Caco-2 (cell line): ENCODE results near the gene RAMACL. TPM values are rescaled to one million over a fixed set of nuclear protein-coding genes. Genes with fewer than 3 reads are reported as not detected.

Experiments
- BruUV-seq: library from RNA; stranded (reverse); fragments of 400-500 nt; replicated peaks from 2 replicates; lab custom pipeline; 2021; lab: Mats Ljungman, UMichigan
- CTCF ChIA-PET: fragments of 300-600 bp; sonication (Branson Sonifier 250); formaldehyde crosslinking; loops from one replicate; lab custom pipeline; 2022; ENCODE audit warnings: antibody characterized with exemption; lab: Charles Lee
- POLR2A ChIA-PET: fragments of 300-600 bp; sonication (Branson Sonifier 250); formaldehyde crosslinking; loops from one replicate; lab custom pipeline; 2022; ENCODE audit warnings: antibody characterized with exemption; lab: Charles Lee
- DNase-seq, 2 experiments: peaks; one replicate each; pipeline versions ENCODE4 v3.0.0 to v3.0.0-alpha.2; 2020 to 2022
- H3K27me3 ChIP-seq: replicated peaks from 2 replicates; pipeline ENCODE4 v1.6.0; 2011; ENCODE audit warnings: low read length; ENCODE audit not compliant: control insufficient read depth, insufficient read depth
- H3K36me3 ChIP-seq: 2 replicates; pipeline ENCODE4 v1.5.1; 2011; ENCODE audit warnings: low read length; ENCODE audit not compliant: control insufficient read depth, insufficient read depth
- H3K4me1 ChIP-seq: fragments of 250-450 bp; sonication (Bioruptor Pico); 2 replicates; pipeline ENCODE4 v1.5.1; 2020; ENCODE audit warnings: mild to moderate bottlenecking
- H3K4me3 ChIP-seq: 2 replicates; pipeline ENCODE4 v1.5.1; 2011; ENCODE audit warnings: low read depth, mild to moderate bottlenecking, control low read depth, low read length
- H3K9me3 ChIP-seq: fragments of 250-450 bp; sonication (Bioruptor Pico); 2 replicates; pipeline ENCODE4 v1.5.1; 2020; ENCODE audit warnings: mild to moderate bottlenecking, moderate library complexity
- H3K27ac Mint-ChIP-seq: one replicate; pipeline ENCODE4 v1.8.0; 2022; ENCODE audit warnings: mixed read lengths; ENCODE audit not compliant: unreplicated experiment
- H3K27me3 Mint-ChIP-seq: one replicate; pipeline ENCODE4 v1.8.0; 2022; ENCODE audit warnings: mixed read lengths; ENCODE audit not compliant: insufficient read depth, unreplicated experiment
- H3K36me3 Mint-ChIP-seq: one replicate; pipeline ENCODE4 v1.8.0; 2022; ENCODE audit warnings: mild to moderate bottlenecking, mixed read lengths; ENCODE audit not compliant: insufficient read depth, unreplicated experiment
- H3K4me1 Mint-ChIP-seq: one replicate; pipeline ENCODE4 v1.8.0; 2022; ENCODE audit warnings: low read depth, mixed read lengths; ENCODE audit not compliant: unreplicated experiment
- H3K4me3 Mint-ChIP-seq: one replicate; pipeline ENCODE4 v1.8.0; 2022; ENCODE audit warnings: mild to moderate bottlenecking, moderate library complexity, mixed read lengths; ENCODE audit not compliant: unreplicated experiment
- H3K9me3 Mint-ChIP-seq: one replicate; pipeline ENCODE4 v1.8.0; 2022; ENCODE audit warnings: mixed read lengths; ENCODE audit not compliant: unreplicated experiment
- CTCF ChIP-seq, 2 experiments: fragments of 200-600 bp in 1 of 2; IDR thresholded peaks; 1 replicate in 1 of 2; 2 replicates in 1 of 2; pipeline versions ENCODE4 v1.5.1 to v1.8.0; 2011 to 2022; ENCODE audit warnings: antibody characterized with exemption in 1 of 2, control low read depth in 1 of 2, inconsistent platforms in 1 of 2, low read depth in 1 of 2, low read length in 1 of 2, mild to moderate bottlenecking in 1 of 2, moderate library complexity in 1 of 2; ENCODE audit not compliant: insufficient read depth in 1 of 2, severe bottlenecking in 1 of 2, unreplicated experiment in 1 of 2
- intact Hi-C: fragments of 100-400 bp; cut with micrococcal nuclease; formaldehyde crosslinking; loops from one replicate; pipeline ENCODE4 v1.10.0; 2022; ENCODE audit not compliant: unreplicated experiment
- total RNA-seq: library from RNA; stranded (reverse); gene quantifications from 2 replicates; pipeline ENCODE4 v1.2.3, GENCODE V29; 2022

RAMACL gene
- total RNA-seq, 1 experiment from 2014 or later, result 0.20 TPM

- no peak for TF ChIP-seq CTCF (IDR thresholded peaks at IDR 0.05; ENCODE audit: insufficient read depth in 1 of 2, low read depth in 1 of 2, low read length in 1 of 2, severe bottlenecking in 1 of 2, unreplicated experiment in 1 of 2)
- H3K9me3 ChIP-seq, result 0 out of 2 replicates have a peak, but pooled peaks cover 5% of the 10 kb centered on the region
- H3K4me3 ChIP-seq, result no peak overlapping the region
- H3K36me3 ChIP-seq, result no peaks in the 10 kb centered on the region
- ChIA-PET CTCF (no interaction called here), POLR2A (no interaction called here)
- Mint-ChIP-seq H3K27ac (no peak overlapping the region), H3K4me3 (no peak overlapping the region), H3K4me1 (peaks cover 2% of the 10 kb centered on the region), H3K9me3 (no peaks in the 10 kb centered on the region), H3K36me3 (no peaks in the 10 kb centered on the region), H3K27me3 (peaks cover 29% of the 10 kb centered on the region)
- 0 out of 2 replicates have a peak, but pooled peaks cover 7% of the 10 kb centered on the region for H3K4me1 ChIP-seq
- intact Hi-C loops, result no loop called here
- BruUV-seq, result no TSS peak
- no peaks in the 10 kb centered on the region; the same call in 1 of the 2 replicates for H3K27me3 ChIP-seq
- no peak for DNase-seq
These were observed 39.8 kb downstream of the RAMACL start for GRCh38 chr6:166546653-166547052.

- Histone ChIP-seq H3K9me3 (0 out of 2 replicates have a peak, but pooled peaks cover 5% of the 10 kb centered on the region), H3K36me3 (no peaks in the 10 kb centered on the region), H3K4me1 (0 out of 2 replicates have a peak, but pooled peaks cover 7% of the 10 kb centered on the region), H3K4me3 (no peak overlapping the region), H3K27me3 (no peaks in the 10 kb centered on the region; the same call in none of the 2 replicates)
- Mint-ChIP-seq H3K4me3 (no peak overlapping the region), H3K9me3 (no peaks in the 10 kb centered on the region), H3K27ac (no peak overlapping the region), H3K4me1 (peaks cover 9% of the 10 kb centered on the region), H3K27me3 (peaks cover 31% of the 10 kb centered on the region), H3K36me3 (no peaks in the 10 kb centered on the region)
- CTCF ChIA-PET, result no interaction called here
- intact Hi-C loops, result no loop called here
- POLR2A ChIA-PET, result no interaction called here
- DNase-seq, result no peak
- TF ChIP-seq CTCF (IDR thresholded peaks at IDR 0.05; ENCODE audit: insufficient read depth in 1 of 2, low read depth in 1 of 2, low read length in 1 of 2, severe bottlenecking in 1 of 2, unreplicated experiment in 1 of 2), result no peak
- BruUV-seq, result no TSS peak
These were observed 41.1 kb downstream of the RAMACL start for GRCh38 chr6:166545156-166546034.

- Mint-ChIP-seq H3K9me3 (no peaks in the 10 kb centered on the region), H3K4me3 (no peak overlapping the region), H3K4me1 (peaks cover 9% of the 10 kb centered on the region), H3K36me3 (no peaks in the 10 kb centered on the region), H3K27me3 (peaks cover 31% of the 10 kb centered on the region), H3K27ac (no peak overlapping the region)
- no peaks in the 10 kb centered on the region; the same call in none of the 2 replicates for H3K27me3 ChIP-seq
- no peak overlapping the region for H3K4me3 ChIP-seq
- no peaks in the 10 kb centered on the region for H3K36me3 ChIP-seq
- POLR2A ChIA-PET, result no interaction called here
- TF ChIP-seq CTCF (IDR thresholded peaks at IDR 0.05; ENCODE audit: insufficient read depth in 1 of 2, low read depth in 1 of 2, low read length in 1 of 2, severe bottlenecking in 1 of 2, unreplicated experiment in 1 of 2), result no peak
- intact Hi-C loops, result no loop called here
- no peak for DNase-seq
- BruUV-seq, result no TSS peak
- H3K9me3 ChIP-seq, result no peaks in the 10 kb centered on the region
- CTCF ChIA-PET, result no interaction called here
- 0 out of 2 replicates have a peak, but pooled peaks cover 7% of the 10 kb centered on the region for H3K4me1 ChIP-seq
These were observed 42.2 kb downstream of the RAMACL start for GRCh38 chr6:166544296-166544605.
